PC-3 (cell line): Measurements from ENCODE around the gene CCDC112. TPM values are rescaled to one million over a fixed set of nuclear protein-coding genes. Genes with fewer than 3 reads are reported as not detected.

Experiments used
- ATAC-seq: fragments of 200-7000 bp; cut with Tn5 transposase; 2 replicates; pipeline ENCODE4 v1.9.1; 2020; ENCODE audit warnings: mild to moderate bottlenecking, moderate library complexity
- BruUV-seq: library from RNA; stranded (reverse); fragments of 400-500 nt; replicated peaks from 2 replicates; lab custom pipeline; 2021; lab: Mats Ljungman, UMichigan
- CTCF ChIA-PET: fragments of 300-600 bp; sonication (Branson Sonifier 250); formaldehyde crosslinking; loops from one replicate; lab custom pipeline; 2022; ENCODE audit warnings: antibody characterized with exemption; lab: Charles Lee
- POLR2A ChIA-PET: fragments of 300-600 bp; sonication (Branson Sonifier 250); formaldehyde crosslinking; loops from one replicate; lab custom pipeline; 2022; ENCODE audit warnings: antibody characterized with exemption; ENCODE audit not compliant: unreplicated experiment; lab: Charles Lee
- DNase-seq: peaks from one replicate; pipeline ENCODE4 v3.0.0-alpha.2; 2015
- H2AFZ ChIP-seq: fragments of 300-600 bp; sonication (generic); 2 replicates; pipeline ENCODE4 v1.6.0; 2016; ENCODE audit warnings: antibody characterized with exemption, low read length
- H3F3A ChIP-seq: fragments of 300-600 bp; sonication (generic); one replicate; pipeline ENCODE4 v1.6.0; 2017; ENCODE audit warnings: antibody characterized with exemption, low read length, control low read depth, mild to moderate bottlenecking; ENCODE audit not compliant: unreplicated experiment
- H3K27ac ChIP-seq: fragments of 300-600 bp; sonication (generic); 2 replicates; pipeline ENCODE4 v1.5.1; 2016; ENCODE audit warnings: mild to moderate bottlenecking, low read length
- H3K27me3 ChIP-seq: fragments of 300-600 bp; sonication (generic); 2 replicates; pipeline ENCODE4 v1.6.1; 2016; ENCODE audit warnings: low read length, mixed read lengths
- H3K36me3 ChIP-seq: fragments of 300-600 bp; sonication (generic); 2 replicates; pipeline ENCODE4 v1.6.1; 2016; ENCODE audit warnings: low read depth, mixed run types, low read length, mixed read lengths
- H3K4me1 ChIP-seq: fragments of 300-600 bp; sonication (generic); 2 replicates; pipeline ENCODE4 v1.5.1; 2016; ENCODE audit warnings: low read length; ENCODE audit not compliant: insufficient read depth
- H3K4me2 ChIP-seq: fragments of 300-600 bp; sonication (generic); 2 replicates; pipeline ENCODE4 v1.6.0; 2016; ENCODE audit warnings: low read length
- H3K4me3 ChIP-seq: fragments of 300-600 bp; sonication (generic); 2 replicates; pipeline ENCODE4 v1.5.1; 2016; ENCODE audit warnings: mild to moderate bottlenecking, low read length, mixed read lengths
- H3K79me2 ChIP-seq: fragments of 300-600 bp; sonication (generic); 2 replicates; pipeline ENCODE4 v1.6.1; 2017; ENCODE audit warnings: low read length, mixed read lengths
- H3K9ac ChIP-seq: fragments of 300-600 bp; sonication (generic); 2 replicates; pipeline ENCODE4 v1.6.0; 2016; ENCODE audit warnings: mild to moderate bottlenecking, low read length
- H3K9me2 ChIP-seq: fragments of 300-600 bp; sonication (generic); replicated peaks from 2 replicates; pipeline ENCODE4 v1.6.1; 2016; ENCODE audit warnings: mixed run types, low read length, mixed read lengths
- H3K9me3 ChIP-seq: fragments of 300-600 bp; sonication (generic); 2 replicates; pipeline ENCODE4 v1.6.1; 2016; ENCODE audit warnings: low read length, mixed read lengths
- H4K20me1 ChIP-seq: fragments of 300-600 bp; sonication (generic); 2 replicates; pipeline ENCODE4 v1.6.1; 2016; ENCODE audit warnings: low read length, mixed read lengths
- CTCF ChIP-seq: fragments of 300-600 bp; sonication (generic); conservative IDR thresholded peaks from 2 replicates; pipeline ENCODE4 v1.5.1; 2017; ENCODE audit warnings: antibody characterized with exemption, low read depth, mild to moderate bottlenecking, low read length
- EZH2 ChIP-seq: fragments of 300-600 bp; sonication (generic); IDR thresholded peaks from one replicate; pipeline ENCODE4 v1.6.1; 2017; ENCODE audit warnings: antibody characterized with exemption, mild to moderate bottlenecking, low read length; ENCODE audit not compliant: unreplicated experiment
- EZH2phosphoT487 ChIP-seq: fragments of 300-600 bp; sonication (generic); IDR thresholded peaks from 2 replicates; pipeline ENCODE4 v1.6.1; 2018; ENCODE audit warnings: mild to moderate bottlenecking, antibody characterized with exemption, low read length, borderline replicate concordance
- intact Hi-C: fragments of 100-400 bp; cut with micrococcal nuclease; formaldehyde crosslinking; loops from 2 replicates; pipeline ENCODE4 v1.9.0; 2023
- total RNA-seq: library from RNA; depleted of rRNA; stranded (reverse); fragments of >200 nt; gene quantifications from 2 replicates; pipeline ENCODE4 v1.2.3, GENCODE V29; 2014

Gene CCDC112
- total RNA-seq, 1 experiment from 2014 or later = 6.9 TPM

- H3K9me3 ChIP-seq = no peaks in the 10 kb centered on the region
- no TSS peak for BruUV-seq
- H4K20me1 ChIP-seq = no peaks in the 10 kb centered on the region
- ChIA-PET POLR2A (no interaction called here), CTCF (no interaction called here)
- no peaks in the 10 kb centered on the region for H3K4me1 ChIP-seq
- ATAC-seq = no peak
- H3K27ac ChIP-seq = no peak overlapping the region
- no peaks in the 10 kb centered on the region for H3F3A ChIP-seq
- H3K4me3 ChIP-seq = no peak overlapping the region
- DNase-seq = no peak
- no peaks in the 10 kb centered on the region for H3K27me3 ChIP-seq
- H3K79me2 ChIP-seq = no peaks in the 10 kb centered on the region
- no peak overlapping the region for H3K9ac ChIP-seq
- no peak overlapping the region for H2AFZ ChIP-seq
- H3K4me2 ChIP-seq = no peak overlapping the region
- H3K36me3 ChIP-seq = no peaks in the 10 kb centered on the region
- TF ChIP-seq CTCF (no peak), EZH2 (no peak)
- intact Hi-C loops = no loop called here
- no peaks in the 10 kb centered on the region; the same call in 1 of the 2 replicates for H3K9me2 ChIP-seq
Observed at GRCh38 chr5:115336201-115336720, 39.8 kb upstream of the CCDC112 start.

GRCh38 chr5:115335301-115335700, 38.8 kb upstream of the CCDC112 start:
- CTCF ChIA-PET = no interaction called here
- intact Hi-C loops = no loop called here

More at GRCh38 chr5:115335301-115335700, 38.8 kb upstream of the CCDC112 start:
- H3K27me3 ChIP-seq = no peaks in the 10 kb centered on the region
- H2AFZ ChIP-seq = no peak overlapping the region
- no peaks in the 10 kb centered on the region for H3F3A ChIP-seq
- no peaks in the 10 kb centered on the region for H3K36me3 ChIP-seq
- H3K79me2 ChIP-seq = no peaks in the 10 kb centered on the region
- no peak overlapping the region for H3K9ac ChIP-seq
- no peak overlapping the region for H3K4me3 ChIP-seq
- no peak for TF ChIP-seq EZH2phosphoT487
- TF ChIP-seq EZH2 = no peak
- no peak for TF ChIP-seq CTCF
- DNase-seq (no peak), ATAC-seq (no peak)
- no peak overlapping the region for H3K4me2 ChIP-seq
- no peak overlapping the region for H3K27ac ChIP-seq
- POLR2A ChIA-PET = no interaction called here
- no TSS peak for BruUV-seq
- no peaks in the 10 kb centered on the region; the same call in 1 of the 2 replicates for H3K9me2 ChIP-seq
- H3K9me3 ChIP-seq = no peaks in the 10 kb centered on the region
- H3K4me1 ChIP-seq = no peaks in the 10 kb centered on the region
- H4K20me1 ChIP-seq = no peaks in the 10 kb centered on the region
